ENCODE measurements around the gene CSMD2. TPM values are rescaled to one million over a fixed set of nuclear protein-coding genes. Genes with fewer than 3 reads are reported as not detected.

CSMD2 gene
- total RNA-seq, 1 experiment from 2014 or later, result 0.22 TPM

- Histone ChIP-seq H3K4me2 (ENCODE audit: low read length) (no peak overlapping the region), H3K4me3 (replicated peaks in 1 of 2; ENCODE audit: low read depth in 1 of 2, low read length in 2 of 2) (no peak overlapping the region), H2AFZ (ENCODE audit: low read depth, low read length, poor library complexity, severe bottlenecking) (no peak overlapping the region), H3K9me2 (ENCODE audit: insufficient read depth) (no peaks in the 10 kb centered on the region), H3K36me3 (ENCODE audit: control insufficient read depth in 1 of 2, insufficient read depth in 2 of 2, low read length in 2 of 2) (no peaks in the 10 kb centered on the region), H3K27me3 (ENCODE audit: insufficient read depth, low read length) (peaks cover 5% of the 10 kb centered on the region; the same call in 1 of the 2 replicates), H4K20me1 (ENCODE audit: insufficient read depth) (no peaks in the 10 kb centered on the region), H3K9me3 (ENCODE audit: control insufficient read depth in 1 of 2, insufficient read depth in 1 of 2, low read depth in 1 of 2, low read length in 2 of 2) (no peaks in the 10 kb centered on the region), H3K79me2 (ENCODE audit: insufficient read depth, low read length) (no peaks in the 10 kb centered on the region), H3K27ac (ENCODE audit: low read depth, low read length) (no peak overlapping the region), H3K9ac (ENCODE audit: low read length) (no peak overlapping the region), H3K4me1 (ENCODE audit: control insufficient read depth in 1 of 2, insufficient read depth in 2 of 2, low read length in 2 of 2) (no peaks in the 10 kb centered on the region)
- TF ChIP-seq ZBTB33 (IDR thresholded peaks at IDR 0.05; ENCODE audit: extremely low read depth, insufficient replicate concordance, low read length) (no peak), CTCF (IDR thresholded peaks at IDR 0.05 in 2 of 3, conservative IDR thresholded peaks at IDR 0.05 in 1 of 3; ENCODE audit: borderline replicate concordance in 1 of 3, insufficient read depth in 1 of 3, low read depth in 2 of 3, low read length in 2 of 3) (no peak), SP1 (IDR thresholded peaks at IDR 0.05; ENCODE audit: low read depth) (no peak), FOSL1 (IDR thresholded peaks at IDR 0.05; ENCODE audit: low read depth) (no peak), ELF1 (IDR thresholded peaks at IDR 0.05; ENCODE audit: borderline replicate concordance, low read depth) (no peak), RAD21 (IDR thresholded peaks at IDR 0.05; ENCODE audit: low read depth) (no peak), ZFX (IDR thresholded peaks at IDR 0.05) (no peak), MAX (IDR thresholded peaks at IDR 0.05) (no peak), ZNF274 (IDR thresholded peaks at IDR 0.05; ENCODE audit: low read depth, low read length) (no peak), POLR2A (IDR thresholded peaks at IDR 0.05; ENCODE audit: borderline replicate concordance, extremely low read depth, insufficient read depth, insufficient read length) (no peak), TCF7L2 (IDR thresholded peaks at IDR 0.05; ENCODE audit: borderline replicate concordance, extremely low read depth, insufficient read depth, insufficient read length) (no peak), CBX3 (IDR thresholded peaks at IDR 0.05; ENCODE audit: low read depth) (no peak), CEBPB (IDR thresholded peaks at IDR 0.05; ENCODE audit: low read depth) (no peak), SIN3A (IDR thresholded peaks at IDR 0.05; ENCODE audit: low read depth) (no peak), SRF (IDR thresholded peaks at IDR 0.05; ENCODE audit: low read depth) (no peak)
- DNase-seq (ENCODE audit: low read depth, low spot score) (no peak), ATAC-seq (no peak)
- BruUV-seq (replicated peaks), result no TSS peak
- POLR2A ChIA-PET, result no interaction called here
- intact Hi-C loops (cut with micrococcal nuclease), result no loop called here
- CTCF ChIA-PET, result no interaction called here
- RAD21 ChIA-PET (ENCODE audit: low non-redundant PET in 1 of 2, low total read pairs in 2 of 2, uncharacterized antibody in 2 of 2, unreplicated experiment in 2 of 2), result no interaction called here
These were observed 589.6 kb downstream of the CSMD2 start for GRCh38 chr1:33575324-33575879.
